HepG2 (cell line): Measurements from ENCODE around the gene AURKA. TPM values are rescaled to one million over a fixed set of nuclear protein-coding genes. Genes with fewer than 3 reads are reported as not detected.

Experiments used
- ATAC-seq: fragments of 200-7000 bp; cut with Tn5 transposase; 3 replicates; pipeline ENCODE4 v1.9.1; 2020; ENCODE audit warnings: mild to moderate bottlenecking, moderate library complexity
- BruUV-seq: library from RNA; stranded (reverse); fragments of 400-500 nt; replicated peaks from 2 replicates; lab custom pipeline; 2021; lab: Mats Ljungman, UMichigan
- CTCF ChIA-PET: fragments of 300-600 bp; formaldehyde crosslinking; extraction: SDS; loops from one replicate; lab custom pipeline; 2021; ENCODE audit warnings: low total read pairs, inconsistent platforms, low intra/inter-chr PET ratio; lab: Yijun Ruan, JAX
- POLR2A ChIA-PET: fragments of 350-600 bp; sonication (Branson Sonifier 250); formaldehyde crosslinking; loops from one replicate; lab custom pipeline; 2020; ENCODE audit warnings: antibody characterized with exemption, inconsistent platforms; lab: Yijun Ruan, JAX
- DNase-seq: peaks from one replicate; pipeline ENCODE4 v3.0.0-alpha.2; 2015; ENCODE audit warnings: low spot score
- FAIRE-seq: peaks from 3 replicates; lab custom pipeline; 2011; peaks lifted over from hg19 to GRCh38; lab: Jason Lieb, UNC
- H2AFZ ChIP-seq: one replicate; pipeline ENCODE4 v1.6.1; 2011; ENCODE audit warnings: low read length, inconsistent platforms
- H3K27ac ChIP-seq: fragments of 300-600 bp; 3 replicates; pipeline ENCODE4 v1.8.0; 2011; ENCODE audit warnings: mixed run types, mild to moderate bottlenecking, mixed read lengths, low read length, inconsistent platforms; ENCODE audit not compliant: insufficient read depth; ENCODE audit errors: extremely low read length
- H3K27me3 ChIP-seq, 2 experiments: fragments of 200-600 bp in 1 of 2; 2 replicates in 1 of 2; 3 replicates in 1 of 2; pipeline versions ENCODE4 v1.6.0 to v1.8.0; 2011; ENCODE audit warnings: low read length in 2 of 2, mild to moderate bottlenecking in 2 of 2, moderate library complexity in 2 of 2, inconsistent platforms in 1 of 2; ENCODE audit not compliant: insufficient read depth in 2 of 2, control insufficient read depth in 1 of 2
- H3K36me3 ChIP-seq, 2 experiments: fragments of 200-600 bp in 1 of 2; replicated peaks in 1 of 2; 2 replicates in 1 of 2; 3 replicates in 1 of 2; pipeline versions ENCODE4 v1.5.1 to v1.8.0; 2011; ENCODE audit warnings: low read length in 2 of 2, inconsistent platforms in 1 of 2; ENCODE audit not compliant: insufficient read depth in 2 of 2, control insufficient read depth in 1 of 2
- H3K4me1 ChIP-seq: 2 replicates; pipeline ENCODE4 v1.5.1; 2012; ENCODE audit warnings: low read length, inconsistent platforms; ENCODE audit not compliant: insufficient read depth
- H3K4me2 ChIP-seq: 2 replicates; pipeline ENCODE4 v1.6.0; 2011; ENCODE audit warnings: low read depth, low read length, inconsistent platforms
- H3K4me3 ChIP-seq, 3 experiments: fragments of 200-600 bp in 1 of 3; sonication (generic), shearing (Covaris generic) in 1 of 3; replicated peaks in 1 of 3; 2 replicates each; pipeline ENCODE4 v1.5.1; 2011 to 2016; ENCODE audit warnings: low read length in 3 of 3, inconsistent platforms in 2 of 3, low read depth in 2 of 3, mild to moderate bottlenecking in 2 of 3, control low read depth in 1 of 3, mixed read lengths in 1 of 3; ENCODE audit not compliant: insufficient read depth in 1 of 3
- H3K79me2 ChIP-seq: one replicate; pipeline ENCODE4 v1.6.1; 2011; ENCODE audit warnings: low read length, inconsistent platforms; ENCODE audit not compliant: insufficient read depth
- H3K9ac ChIP-seq: 2 replicates; pipeline ENCODE4 v1.6.0; 2011; ENCODE audit warnings: mild to moderate bottlenecking, low read depth, low read length, inconsistent platforms; ENCODE audit not compliant: insufficient read depth
- H3K9me3 ChIP-seq: 2 replicates; pipeline ENCODE4 v1.5.1; 2012; ENCODE audit warnings: mild to moderate bottlenecking, low read length
- H4K20me1 ChIP-seq: 2 replicates; pipeline ENCODE4 v1.6.0; 2011; ENCODE audit warnings: inconsistent platforms, mild to moderate bottlenecking, low read length, moderate library complexity; ENCODE audit not compliant: insufficient read depth
- ARID4A ChIP-seq: sonication (generic); formaldehyde crosslinking; IDR thresholded peaks from 2 replicates; pipeline ENCODE4 v1.5.0; 2020; ENCODE audit warnings: mild to moderate bottlenecking, missing genetic modification reagents, borderline replicate concordance
- FOXA1 ChIP-seq, 2 experiments: fragments of 450-650 bp in 1 of 2; sonication (generic) in 1 of 2; formaldehyde crosslinking in 1 of 2; IDR thresholded peaks; 2 replicates each; pipeline versions ENCODE4 v1.4.0 to v1.6.1; 2016 to 2020; ENCODE audit warnings: missing genetic modification reagents in 1 of 2
- MATR3 ChIP-seq: sonication (generic); formaldehyde crosslinking; IDR thresholded peaks from 2 replicates; pipeline ENCODE4 v1.4.0; 2020; ENCODE audit warnings: missing genetic modification reagents
- MTA3 ChIP-seq: sonication (generic); formaldehyde crosslinking; IDR thresholded peaks from 2 replicates; pipeline ENCODE4 v1.4.0; 2020; ENCODE audit warnings: missing genetic modification reagents
- NFAT5 ChIP-seq: sonication (generic); formaldehyde crosslinking; IDR thresholded peaks from 2 replicates; pipeline ENCODE4 v1.4.0; 2020; ENCODE audit warnings: missing genetic modification reagents
- NR2C2 ChIP-seq: sonication (generic); formaldehyde crosslinking; IDR thresholded peaks from 2 replicates; pipeline ENCODE4 v1.4.0; 2020; ENCODE audit warnings: missing genetic modification reagents, mild to moderate bottlenecking, moderate library complexity, borderline replicate concordance
- PHF5A ChIP-seq: IDR thresholded peaks from one replicate; pipeline ENCODE4 v1.6.1; 2018; ENCODE audit warnings: low read depth, missing genetic modification reagents; ENCODE audit not compliant: unreplicated experiment
- SIX1 ChIP-seq: sonication (generic); formaldehyde crosslinking; IDR thresholded peaks from 2 replicates; pipeline ENCODE4 v1.4.0; 2020; ENCODE audit warnings: missing genetic modification reagents, borderline replicate concordance
- SOX5 ChIP-seq: IDR thresholded peaks from 2 replicates; pipeline ENCODE4 v1.6.1; 2016; ENCODE audit warnings: borderline replicate concordance
- THYN1 ChIP-seq: sonication (generic); formaldehyde crosslinking; IDR thresholded peaks from 2 replicates; pipeline ENCODE4 v1.8.1; 2023; ENCODE audit warnings: low read depth, mild to moderate bottlenecking, moderate library complexity, missing genetic modification reagents, borderline replicate concordance
- ZNF558 ChIP-seq: sonication (generic); formaldehyde crosslinking; IDR thresholded peaks from 2 replicates; pipeline ENCODE4 v1.9.0; 2022; ENCODE audit warnings: mild to moderate bottlenecking, missing genetic modification reagents, borderline replicate concordance
- ZNF660 ChIP-seq: sonication (generic); formaldehyde crosslinking; IDR thresholded peaks from 2 replicates; pipeline ENCODE4 v1.5.1; 2020; ENCODE audit warnings: mild to moderate bottlenecking, low read depth, missing genetic modification reagents, borderline replicate concordance
- ZNF710 ChIP-seq: sonication (generic); formaldehyde crosslinking; IDR thresholded peaks from 2 replicates; pipeline ENCODE4 v1.5.0; 2020; ENCODE audit warnings: mild to moderate bottlenecking, missing genetic modification reagents, borderline replicate concordance
- WGBS: methylation state at CpG from one replicate; pipeline ENCODE4 v1.1.6; 2017; ENCODE audit warnings: low lambda C conversion rate; 5-methylcytosine and 5-hydroxymethylcytosine counted together
- in situ Hi-C: cut with HindIII; loops from 2 replicates; pipeline ENCODE4 v1.10.0; 2017; ENCODE audit warnings: low pct_unique_long_range_greater_than_20kb; ENCODE audit not compliant: extremely low pct_ligation_motif_present
- intact Hi-C: fragments of 100-400 bp; cut with micrococcal nuclease; formaldehyde crosslinking; loops from one replicate; pipeline ENCODE4 v1.10.0; 2022; ENCODE audit not compliant: unreplicated experiment
- polyA plus RNA-seq, 8 experiments: library from polyadenylated mRNA; depleted of rRNA in 3 of 8; stranded (reverse) in 7 of 8; unstranded in 1 of 8; fragments of >200 nt; fragmentation: Illumina TruSeq in 4 of 8; extraction: Trizol in 4 of 8; gene quantifications; 2 replicates each; pipeline versions ENCODE4 v1.2.1 to v1.2.3, GENCODE V29; 2011 to 2016; ENCODE audit warnings: low read depth in 4 of 8, missing spikeins in 1 of 8, mixed read lengths in 1 of 8; ENCODE audit not compliant: insufficient read depth in 1 of 8
- total RNA-seq, 5 experiments: library from RNA; depleted of rRNA; stranded (reverse); fragments of >200 nt; fragmentation: Illumina TruSeq; extraction: Trizol; gene quantifications; 2 replicates each; pipeline ENCODE4 v1.2.3, GENCODE V29; 2016; ENCODE audit warnings: low read depth in 1 of 5

Gene AURKA
- total and polyA plus RNA-seq, 2 of the 13 experiments (the other 11 are each of a cell fraction or from before 2014, with no cell fraction given), result 96.4 to 224 TPM

GRCh38 chr20:56428881-56429280 lies 36.9 kb upstream of the AURKA start:
- intact Hi-C loops, result no loop called here
- no peaks in the 10 kb centered on the region for H3K79me2 ChIP-seq
- in situ Hi-C loops, result no loop called here
- CTCF ChIA-PET, result no interaction called here
- H3K4me2 ChIP-seq, result no peak overlapping the region
- no peak overlapping the region for H3K27ac ChIP-seq
- no peaks in the 10 kb centered on the region for H3K27me3 ChIP-seq
- POLR2A ChIA-PET, result no interaction called here
- no peaks in the 10 kb centered on the region for H3K36me3 ChIP-seq
- no peak for FAIRE-seq
- H2AFZ ChIP-seq, result no peak overlapping the region
- no peak for ATAC-seq
- no peak overlapping the region for H3K9ac ChIP-seq
- WGBS, result 36% methylated on average over 8 of the region's 8 CpGs
- H3K4me1 ChIP-seq, result peaks cover 12% of the 10 kb centered on the region
- no TSS peak for BruUV-seq
- no peaks in the 10 kb centered on the region for H4K20me1 ChIP-seq
- DNase-seq, result no peak
- no peaks in the 10 kb centered on the region for H3K9me3 ChIP-seq
- H3K4me3 ChIP-seq, result no peak overlapping the region
- TF ChIP-seq ZNF710 (CRISPR knock-in tag) (no peak), ZNF660 (CRISPR knock-in tag) (no peak), THYN1 (CRISPR knock-in tag) (no peak), NR2C2 (CRISPR knock-in tag) (no peak), SOX5 (CRISPR knock-in tag) (no peak), MTA3 (no peak), MATR3 (CRISPR knock-in tag) (no peak), PHF5A (CRISPR knock-in tag) (no peak), SIX1 (CRISPR knock-in tag) (no peak), FOXA1 (IDR thresholded peaks at IDR 0.05) (no peak), FOXA1 (CRISPR knock-in tag; IDR thresholded peaks at IDR 0.05) (no peak), NFAT5 (no peak), ZNF558 (CRISPR knock-in tag) (no peak), ARID4A (CRISPR knock-in tag) (no peak)
